Natural killer cell (primary cell): ENCODE data around the gene WWTR1. TPM values are rescaled to one million over a fixed set of nuclear protein-coding genes. Genes with fewer than 3 reads are reported as not detected.

Source experiments
- ATAC-seq, 3 donors: fragments of 150-1000 bp in 2 of 3; fragments of 200-7000 bp in 1 of 3; cut with Tn5 transposase; 1 replicate in 1 of 3; 2 replicates in 2 of 3; pipeline ENCODE4 v1.10.0; 2021; ENCODE audit warnings: mild to moderate bottlenecking in 2 of 3, moderate library complexity in 2 of 3
- DNase-seq, 2 donors: peaks; one replicate each; pipeline versions ENCODE4 v3.0.0 to v3.0.0-alpha.2; 2013 to 2021; ENCODE audit warnings: mixed read lengths in 1 of 2
- H3K27ac ChIP-seq: one replicate; pipeline ENCODE4 v1.5.1; 2013; ENCODE audit warnings: mild to moderate bottlenecking, low read length
- H3K27me3 ChIP-seq: one replicate; pipeline ENCODE4 v1.6.1; 2013; ENCODE audit warnings: low read length; ENCODE audit not compliant: control insufficient read depth, insufficient read depth
- H3K36me3 ChIP-seq: one replicate; pipeline ENCODE4 v1.6.1; 2013; ENCODE audit warnings: low read length; ENCODE audit not compliant: control insufficient read depth, insufficient read depth
- H3K4me1 ChIP-seq: one replicate; pipeline ENCODE4 v1.6.1; 2013; ENCODE audit warnings: low read length; ENCODE audit not compliant: control insufficient read depth, insufficient read depth
- H3K4me3 ChIP-seq: one replicate; pipeline ENCODE4 v1.5.1; 2013; ENCODE audit warnings: low read length
- H3K9me3 ChIP-seq: one replicate; pipeline ENCODE4 v1.6.1; 2013; ENCODE audit warnings: low read length; ENCODE audit not compliant: control insufficient read depth, insufficient read depth
- H3K27ac Mint-ChIP-seq, 2 donors: one replicate each; pipeline ENCODE4 v1.8.0; 2022; ENCODE audit warnings: mild to moderate bottlenecking in 2 of 2, mixed read lengths in 2 of 2, moderate library complexity in 1 of 2
- H3K27me3 Mint-ChIP-seq, 2 donors: one replicate each; pipeline ENCODE4 v1.8.0; 2022; ENCODE audit warnings: low read depth in 2 of 2, mixed read lengths in 2 of 2
- H3K36me3 Mint-ChIP-seq: one replicate; pipeline ENCODE4 v1.8.0; 2022; ENCODE audit warnings: mixed read lengths
- H3K4me1 Mint-ChIP-seq, 2 donors: one replicate each; pipeline ENCODE4 v1.8.0; 2022; ENCODE audit warnings: mixed read lengths in 2 of 2
- H3K4me3 Mint-ChIP-seq: one replicate; pipeline ENCODE4 v1.8.0; 2022; ENCODE audit warnings: mild to moderate bottlenecking, moderate library complexity, mixed read lengths
- H3K9me3 Mint-ChIP-seq, 2 donors: one replicate each; pipeline ENCODE4 v1.8.0; 2022; ENCODE audit warnings: mixed read lengths in 2 of 2
- CTCF ChIP-seq: fragments of 200-600 bp; IDR thresholded peaks from one replicate; pipeline ENCODE4 v1.8.0; 2022; ENCODE audit warnings: antibody characterized with exemption
- WGBS: methylation state at CpG from one replicate; pipeline ENCODE4 v1.1.7; 2013; ENCODE audit warnings: missing lambda C conversion rate; ENCODE audit not compliant: insufficient coverage; 5-methylcytosine and 5-hydroxymethylcytosine counted together
- intact Hi-C: fragments of 100-400 bp; cut with micrococcal nuclease; formaldehyde crosslinking; loops from one replicate; pipeline ENCODE4 v1.14.2; 2022
- total RNA-seq, 4 donors: library from RNA; stranded (reverse); fragments of 120-200 nt in 1 of 4; gene quantifications; one replicate each; pipeline versions ENCODE4 v1.2.3 to v1.2.4, GENCODE V29; 2013 to 2022

Gene WWTR1
- total RNA-seq, 3 donors from 2014 or later (not counting 1 experiment from before 2014, with no cell fraction given): 0.72 to 1.1 (median 0.73) TPM

- no peaks in the 10 kb centered on the region for H3K27me3 ChIP-seq
- intact Hi-C loops: loop anchor here (1.0 kb wide), 1 partner anchor 224 kb away; no protein-coding TSS in a partner anchor
- no peaks in the 10 kb centered on the region for H3K9me3 Mint-ChIP-seq
- H3K4me1 ChIP-seq: no peaks in the 10 kb centered on the region
- H3K4me3 Mint-ChIP-seq: no peak overlapping the region
- no peak overlapping the region for H3K27ac Mint-ChIP-seq
- no peaks in the 10 kb centered on the region for H3K9me3 ChIP-seq
- H3K27ac ChIP-seq: no peak overlapping the region
- no peaks in the 10 kb centered on the region for H3K4me1 Mint-ChIP-seq
- WGBS: 87% methylated on average over 8 of the region's 8 CpGs
- no peak for DNase-seq
- peaks cover 15 to 38% of the 10 kb centered on the region in 2 donors for H3K27me3 Mint-ChIP-seq
- TF ChIP-seq CTCF: no peak
- ATAC-seq: no peak
- no peak overlapping the region for H3K4me3 ChIP-seq
- H3K36me3 Mint-ChIP-seq: no peaks in the 10 kb centered on the region
- H3K36me3 ChIP-seq: no peaks in the 10 kb centered on the region
Measured at GRCh38 chr3:149493315-149494021, 164.4 kb downstream of the WWTR1 start.

GRCh38 chr3:149490260-149490971 is 167.4 kb downstream of the WWTR1 start:
- no peak for ATAC-seq
- no peak overlapping the region for H3K4me3 Mint-ChIP-seq
- no peaks in the 10 kb centered on the region for H3K9me3 Mint-ChIP-seq
- intact Hi-C loops: no loop called here
- H3K27me3 Mint-ChIP-seq: peaks cover 15 to 38% of the 10 kb centered on the region in 2 donors
- no peaks in the 10 kb centered on the region for H3K4me1 Mint-ChIP-seq
- no peaks in the 10 kb centered on the region for H3K4me1 ChIP-seq
- H3K36me3 ChIP-seq: no peaks in the 10 kb centered on the region
- H3K27me3 ChIP-seq: no peaks in the 10 kb centered on the region
- no peak for DNase-seq
- no peaks in the 10 kb centered on the region for H3K9me3 ChIP-seq
- no peak for TF ChIP-seq CTCF
- no peak overlapping the region for H3K4me3 ChIP-seq
- H3K27ac Mint-ChIP-seq: no peak overlapping the region
- H3K36me3 Mint-ChIP-seq: no peaks in the 10 kb centered on the region
- no peak overlapping the region for H3K27ac ChIP-seq

- Mint-ChIP-seq H3K27ac (no peak overlapping the region), H3K4me3 (no peak overlapping the region), H3K27me3 (peaks cover 15 to 32% of the 10 kb centered on the region in 2 donors), H3K4me1 (no peaks in the 10 kb centered on the region), H3K36me3 (no peaks in the 10 kb centered on the region), H3K9me3 (no peaks in the 10 kb centered on the region)
- no peak for DNase-seq
- 74% methylated on average over 6 of the region's 6 CpGs for WGBS
- ATAC-seq: no peak
- Histone ChIP-seq H3K27ac (no peak overlapping the region), H3K27me3 (no peaks in the 10 kb centered on the region), H3K36me3 (no peaks in the 10 kb centered on the region), H3K4me3 (no peak overlapping the region), H3K4me1 (no peaks in the 10 kb centered on the region), H3K9me3 (no peaks in the 10 kb centered on the region)
- intact Hi-C loops: loop anchor here (10.0 kb wide), 1 partner anchor 364 kb away; the partner anchor contains the start of gene HPS3
- peak; percentile 28 for TF ChIP-seq CTCF
Measured at GRCh38 chr3:149489060-149489690, 168.7 kb downstream of the WWTR1 start.
